HG02623 (cell line): ENCODE data around the gene RBM8A.

ENCODE experiments used
- ATAC-seq: cut with Tn5 transposase; IDR thresholded peaks from one replicate; pipeline ENCODE4 v1.9.1; 2021; ENCODE audit warnings: moderate library complexity; ENCODE audit not compliant: unreplicated experiment

RBM8A gene

DNA sequence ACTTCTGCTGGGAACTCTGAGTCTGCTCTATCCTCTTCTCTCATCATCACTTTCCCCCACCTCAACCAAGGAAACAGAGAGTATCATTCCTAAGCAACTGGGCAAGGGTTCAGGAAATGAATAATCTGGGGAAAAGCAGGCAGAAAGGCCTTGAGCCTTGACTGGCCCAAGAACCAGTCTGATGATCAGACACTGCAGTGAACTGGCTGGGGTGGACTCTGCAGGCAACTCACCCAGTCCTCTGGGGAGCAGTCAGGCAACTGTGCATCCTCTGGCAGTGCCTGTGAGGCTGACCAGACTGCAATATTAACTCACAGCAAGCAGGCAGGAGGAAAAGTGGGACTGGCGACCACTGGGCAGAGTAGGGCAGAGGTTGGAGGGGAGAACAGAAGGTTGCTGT, 42.6 kb downstream of the RBM8A start:
- no peak for ATAC-seq

DNA sequence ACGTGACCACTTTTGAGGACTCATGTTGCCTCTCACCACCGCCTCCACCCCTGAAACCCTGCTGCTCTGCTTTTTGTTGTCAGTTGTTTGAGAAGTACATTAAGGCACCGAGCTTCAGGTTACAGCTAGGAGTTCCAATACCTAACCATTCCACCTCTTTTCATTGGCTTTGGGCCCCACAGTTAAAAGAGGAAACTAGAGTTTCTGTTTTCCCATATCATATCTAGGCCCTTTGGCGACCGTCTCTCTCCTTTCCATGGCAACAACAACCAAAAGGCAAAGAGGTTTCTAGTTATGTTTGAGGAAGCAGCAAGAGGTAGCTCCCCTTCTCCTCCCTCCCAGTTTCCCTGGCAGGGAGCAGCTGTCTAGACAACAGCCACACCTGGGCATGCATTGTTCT, 47.5 kb downstream of the RBM8A start:
- ATAC-seq: no peak

DNA sequence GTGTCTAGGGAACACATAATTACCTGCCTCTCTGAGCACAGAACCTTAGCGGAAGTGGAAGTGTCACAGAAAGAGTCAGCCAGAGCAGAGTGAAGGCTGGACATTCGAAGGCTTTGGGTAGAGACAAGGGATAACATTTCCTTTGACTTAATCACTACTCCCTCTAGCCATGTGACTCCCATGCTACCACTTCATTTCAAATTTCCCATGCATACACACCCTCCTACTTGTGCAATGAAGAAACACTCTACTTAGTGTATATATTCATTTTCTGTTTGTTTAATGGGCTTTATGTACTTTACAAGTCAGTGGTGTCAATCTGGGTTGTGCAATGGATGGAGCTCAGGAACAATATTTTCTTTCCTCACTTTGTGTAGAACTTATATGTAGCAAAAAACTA, 48.6 kb downstream of the RBM8A start:
- no peak for ATAC-seq

DNA sequence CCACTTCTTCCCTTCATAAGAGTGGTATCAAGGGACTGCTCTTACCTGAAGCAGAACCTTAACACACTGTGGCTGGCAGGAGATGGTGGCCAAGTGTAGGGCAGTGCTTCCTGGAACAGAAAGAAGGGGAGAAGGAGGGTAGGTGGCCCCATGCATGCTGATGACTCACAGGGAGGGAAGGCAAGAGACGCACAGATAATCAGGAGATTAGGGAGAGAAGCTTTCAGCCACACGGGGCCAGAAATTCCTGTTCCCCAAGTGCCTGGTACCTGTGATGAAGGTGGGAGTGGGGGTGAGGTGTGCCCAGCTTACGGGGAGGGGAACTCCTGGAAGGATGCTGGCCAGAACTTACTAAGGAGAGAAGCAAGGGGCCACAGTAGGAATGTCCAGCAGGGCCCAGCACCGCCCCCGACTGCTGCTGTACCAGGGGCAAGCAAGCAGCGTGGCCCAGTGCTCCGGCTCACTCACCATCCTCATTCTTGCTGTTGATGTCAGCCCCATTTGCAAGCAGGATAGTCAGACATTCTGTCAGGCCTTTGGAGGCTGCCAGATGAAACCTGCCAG, 49.3 kb downstream of the RBM8A start:
- ATAC-seq: no peak

DNA sequence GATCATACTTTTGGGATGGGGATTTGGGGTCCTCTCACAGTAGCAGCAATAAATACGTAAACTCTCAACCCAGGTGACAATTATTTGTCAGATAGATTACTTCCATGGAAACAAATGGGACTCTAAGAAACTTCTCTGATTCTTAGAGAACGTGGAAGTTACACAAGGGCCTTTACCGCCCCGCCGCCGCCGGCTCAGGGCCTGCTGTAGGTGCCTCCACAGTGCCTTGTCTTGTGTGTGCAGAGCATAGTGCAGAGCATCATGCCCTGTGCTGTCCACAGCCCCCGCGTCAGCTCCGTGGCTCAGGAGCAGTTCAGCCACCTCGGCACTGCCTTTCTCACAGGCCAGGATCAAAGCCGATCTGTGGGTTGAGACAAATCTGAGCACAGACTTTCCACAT, 52.6 kb downstream of the RBM8A start:
- ATAC-seq: no peak

DNA sequence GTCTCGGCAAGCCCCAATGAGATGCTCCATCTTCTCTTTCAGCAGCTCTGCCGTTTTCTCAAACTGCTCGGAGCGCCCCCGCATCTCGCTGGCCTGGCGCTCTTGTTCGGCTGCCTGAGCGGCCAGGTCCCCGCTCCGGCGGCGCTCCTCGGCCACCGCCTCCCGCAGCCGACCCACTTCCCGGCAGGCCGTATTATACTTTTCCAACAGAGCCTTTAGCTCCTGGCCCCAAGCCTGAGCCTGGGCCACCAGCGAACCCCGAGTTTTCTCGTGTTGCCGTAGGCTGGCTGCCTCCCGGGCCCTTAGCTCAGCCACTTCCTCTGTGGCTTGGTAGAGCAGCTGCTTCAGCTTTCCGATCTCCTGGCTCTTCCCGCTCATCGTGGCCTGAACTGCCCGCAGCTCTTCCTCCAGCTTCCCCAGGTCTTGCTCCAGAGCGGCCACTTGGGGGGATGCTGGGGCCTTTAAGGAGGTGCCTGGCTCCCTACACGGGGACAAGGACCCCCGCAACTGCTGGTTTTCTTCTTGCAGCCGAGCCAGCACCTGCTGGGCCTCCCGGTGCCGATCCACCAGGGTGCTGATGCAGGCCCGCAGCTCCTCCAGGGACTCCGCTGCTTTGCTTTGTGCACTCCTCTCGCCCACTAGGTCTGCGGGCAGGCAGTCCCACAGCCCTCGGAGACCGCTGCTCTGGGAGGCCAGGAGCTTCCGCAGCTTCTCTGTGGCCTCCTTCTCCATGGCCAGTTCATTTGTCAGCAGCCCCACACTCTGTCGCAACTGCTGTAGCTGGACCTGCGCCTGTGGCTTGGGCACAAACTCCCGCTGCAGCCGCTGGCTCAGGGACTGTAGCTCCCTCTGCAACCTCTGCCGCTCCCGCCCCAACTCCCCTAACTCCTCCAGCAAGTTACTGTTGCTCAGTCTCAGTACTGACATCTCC, 55.0 kb downstream of the RBM8A start:
- ATAC-seq: no peak
